GM12873 (cell line): Measurements from ENCODE around the gene WDR49.

Experiments used
- TF ChIP-seq, protein P1 (sequence below): IDR thresholded peaks from 2 replicates; pipeline ENCODE4 v1.5.1; 2012; ENCODE audit warnings: low read depth, mild to moderate bottlenecking, moderate library complexity, low read length, control low read depth; ENCODE audit not compliant: insufficient read depth; ENCODE audit errors: missing control alignments

The WDR49 gene

DNA sequence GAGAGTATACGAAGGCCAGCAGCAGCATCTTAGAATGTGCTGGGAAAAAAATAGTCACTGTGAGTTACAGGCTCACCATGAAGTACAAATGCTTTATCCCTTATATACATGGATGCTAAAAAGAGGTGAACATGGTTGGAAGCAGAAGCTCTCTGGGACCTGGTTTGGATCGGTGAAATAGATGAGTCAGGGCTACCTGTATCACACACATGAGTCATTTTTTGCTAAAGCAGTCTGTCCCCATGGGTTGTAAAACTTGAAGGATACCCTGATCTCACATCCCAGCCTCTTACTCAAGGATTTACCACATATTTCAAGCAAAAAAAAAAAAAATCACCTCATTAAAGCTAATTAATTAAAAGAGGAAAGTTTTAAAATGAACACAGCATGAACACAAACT is 173.0 kb downstream of the WDR49 start:
- TF ChIP-seq, protein P1, sequence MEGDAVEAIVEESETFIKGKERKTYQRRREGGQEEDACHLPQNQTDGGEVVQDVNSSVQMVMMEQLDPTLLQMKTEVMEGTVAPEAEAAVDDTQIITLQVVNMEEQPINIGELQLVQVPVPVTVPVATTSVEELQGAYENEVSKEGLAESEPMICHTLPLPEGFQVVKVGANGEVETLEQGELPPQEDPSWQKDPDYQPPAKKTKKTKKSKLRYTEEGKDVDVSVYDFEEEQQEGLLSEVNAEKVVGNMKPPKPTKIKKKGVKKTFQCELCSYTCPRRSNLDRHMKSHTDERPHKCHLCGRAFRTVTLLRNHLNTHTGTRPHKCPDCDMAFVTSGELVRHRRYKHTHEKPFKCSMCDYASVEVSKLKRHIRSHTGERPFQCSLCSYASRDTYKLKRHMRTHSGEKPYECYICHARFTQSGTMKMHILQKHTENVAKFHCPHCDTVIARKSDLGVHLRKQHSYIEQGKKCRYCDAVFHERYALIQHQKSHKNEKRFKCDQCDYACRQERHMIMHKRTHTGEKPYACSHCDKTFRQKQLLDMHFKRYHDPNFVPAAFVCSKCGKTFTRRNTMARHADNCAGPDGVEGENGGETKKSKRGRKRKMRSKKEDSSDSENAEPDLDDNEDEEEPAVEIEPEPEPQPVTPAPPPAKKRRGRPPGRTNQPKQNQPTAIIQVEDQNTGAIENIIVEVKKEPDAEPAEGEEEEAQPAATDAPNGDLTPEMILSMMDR = no peak

DNA sequence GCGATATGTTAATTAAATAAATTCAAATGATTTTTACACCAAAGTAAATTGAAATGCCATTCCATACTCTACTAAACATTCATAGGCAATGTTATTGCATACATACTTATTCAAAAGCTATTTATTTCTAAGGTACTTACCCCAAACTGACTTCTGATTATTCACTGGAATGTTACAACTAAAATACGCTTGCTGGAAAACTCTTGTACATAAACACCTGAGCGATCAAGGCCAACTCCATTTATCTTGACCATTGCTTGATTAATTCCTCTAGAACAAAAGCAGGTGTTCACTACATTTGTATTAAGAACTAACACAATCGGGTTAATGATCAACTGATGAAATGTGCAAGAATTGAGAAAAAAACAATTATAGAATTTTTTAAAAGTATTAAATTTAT is 179.9 kb downstream of the WDR49 start, which contains the start of gene SERPINI2:
TSS of gene SERPINI2 (minus strand) at position 180 of the 400 bp plus-strand sequence. CDS start 2,208 bp downstream, outside the sequence.
- TF ChIP-seq, protein P1 = no peak

DNA sequence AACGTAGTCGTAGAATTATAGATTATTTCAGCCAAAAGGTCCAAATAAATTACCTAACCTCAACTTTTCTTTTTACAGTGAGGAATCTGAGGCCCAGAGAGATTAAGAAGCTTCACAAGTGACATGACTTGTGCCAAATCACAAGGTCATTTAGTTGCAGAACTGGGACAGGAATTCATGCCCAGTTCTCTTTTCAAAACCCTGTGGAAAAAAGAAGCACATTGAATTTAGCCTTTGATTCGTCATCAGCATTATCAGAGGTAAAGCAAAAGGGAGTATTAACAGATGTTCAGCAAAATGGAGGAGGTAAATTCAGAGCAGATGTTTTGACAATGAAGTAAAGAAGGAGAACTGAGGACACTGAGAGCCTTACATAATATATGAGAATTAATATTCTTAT is 184.4 kb downstream of the WDR49 start:
- TF ChIP-seq, protein P1 = no peak

DNA sequence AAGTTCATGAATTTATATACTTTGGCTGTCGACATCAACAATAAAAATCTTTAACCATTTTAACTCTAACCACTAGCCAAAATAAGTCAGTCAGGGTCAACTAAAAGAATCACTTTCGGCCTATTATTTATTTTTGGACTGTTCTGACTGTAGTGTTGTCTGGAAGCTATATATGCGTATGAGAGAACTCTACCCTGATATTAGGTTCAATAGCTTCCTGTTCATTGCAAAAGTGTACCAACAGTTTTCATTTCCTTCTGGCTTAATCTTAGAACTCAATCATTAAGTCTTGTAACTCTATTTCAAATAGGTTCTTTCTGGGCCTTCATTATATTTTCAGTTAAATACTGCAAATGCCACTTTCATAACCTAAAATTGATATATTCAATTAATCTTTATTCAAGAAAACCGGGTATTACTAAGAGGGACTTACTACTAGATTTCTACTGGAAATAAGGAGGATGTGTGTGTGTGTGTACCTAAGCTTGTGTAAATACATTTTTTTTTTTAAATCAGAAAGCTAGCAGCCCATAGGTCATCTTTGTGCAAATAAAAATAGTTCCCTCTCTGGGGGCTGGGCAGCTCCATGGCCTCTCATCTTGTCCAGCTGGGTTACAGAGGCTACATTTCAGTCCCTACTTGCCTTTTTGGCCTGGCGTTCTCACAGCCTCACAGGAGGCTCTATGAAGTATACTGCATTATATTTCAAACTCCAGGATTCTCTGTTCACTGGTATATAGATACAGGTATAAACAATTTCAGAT is 185.7 kb downstream of the WDR49 start:
- TF ChIP-seq, protein P1 = no peak

DNA sequence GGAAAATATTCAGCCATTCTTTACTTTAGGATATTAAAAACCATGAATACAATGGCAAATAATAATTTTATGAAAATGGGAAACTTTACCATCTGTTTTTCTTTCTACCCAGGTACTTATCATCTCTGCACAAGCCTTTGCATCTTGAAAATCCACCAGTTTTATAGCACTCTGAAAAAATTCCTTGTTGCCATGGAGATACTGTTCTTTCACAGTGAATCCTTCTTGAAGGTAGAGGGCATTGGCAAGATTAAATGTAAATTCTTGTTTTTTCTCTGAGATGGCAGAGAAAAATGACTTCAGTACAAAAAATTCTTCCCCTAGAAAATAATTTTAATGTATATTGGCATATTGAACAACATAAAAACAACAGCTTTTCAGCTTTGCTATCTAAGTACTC is 186.8 kb downstream of the WDR49 start:
- TF ChIP-seq, protein P1 = no peak

DNA sequence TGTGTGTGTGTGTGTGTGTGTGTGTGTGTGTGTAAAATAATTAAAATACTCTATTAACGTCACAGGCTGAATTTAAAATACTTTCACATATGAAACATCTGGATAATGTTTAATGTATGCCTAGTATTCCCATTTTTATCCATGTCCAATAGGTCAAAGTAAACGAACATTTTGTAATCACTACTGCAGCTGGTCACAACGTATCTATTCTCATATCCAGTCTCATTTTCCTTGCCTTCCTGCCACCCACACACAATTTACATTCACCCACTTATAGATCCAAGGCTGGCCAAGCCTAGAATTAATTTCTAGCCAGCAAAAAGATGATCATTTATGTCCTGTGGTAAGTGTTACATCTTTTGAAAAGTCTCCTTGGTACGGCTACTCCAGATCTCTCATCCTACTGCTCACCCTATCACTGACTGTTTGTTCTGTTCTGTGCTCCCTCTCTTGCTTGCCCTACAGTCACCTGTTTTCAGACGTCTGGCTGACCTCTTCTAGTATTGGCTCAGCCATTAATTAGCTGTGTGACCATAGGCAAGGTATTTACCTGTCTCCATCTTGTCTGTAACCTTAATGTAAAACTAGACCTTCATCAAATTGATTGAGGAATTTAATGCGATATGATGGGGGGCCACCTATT is 197.5 kb downstream of the WDR49 start:
- TF ChIP-seq, protein P1 = no peak

DNA sequence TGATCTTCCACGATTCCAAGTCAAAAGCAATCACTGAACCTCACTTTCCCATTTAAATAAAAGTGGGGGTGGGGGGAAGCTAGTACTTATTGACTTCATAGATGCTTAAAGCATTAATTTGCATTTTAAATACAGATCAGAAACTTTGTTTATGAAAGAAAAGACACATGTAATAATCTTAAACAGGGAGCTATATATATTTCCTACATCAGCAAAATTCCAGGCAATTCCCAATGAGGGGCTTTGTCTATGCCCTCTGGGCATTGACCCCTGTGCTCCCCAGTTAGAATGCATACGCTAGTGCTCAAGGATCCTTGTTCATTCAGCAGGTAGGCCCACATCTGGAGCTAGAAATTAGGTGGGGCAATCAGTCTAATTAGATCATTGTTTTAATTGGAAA is 199.9 kb downstream of the WDR49 start:
- TF ChIP-seq, protein P1 = no peak
